ENCODE measurements around the gene ZBTB16.

The ZBTB16 gene

GRCh38 chr11:114250993-114251814, 191.7 kb downstream of the ZBTB16 start:
- no peak for FAIRE-seq

DNA sequence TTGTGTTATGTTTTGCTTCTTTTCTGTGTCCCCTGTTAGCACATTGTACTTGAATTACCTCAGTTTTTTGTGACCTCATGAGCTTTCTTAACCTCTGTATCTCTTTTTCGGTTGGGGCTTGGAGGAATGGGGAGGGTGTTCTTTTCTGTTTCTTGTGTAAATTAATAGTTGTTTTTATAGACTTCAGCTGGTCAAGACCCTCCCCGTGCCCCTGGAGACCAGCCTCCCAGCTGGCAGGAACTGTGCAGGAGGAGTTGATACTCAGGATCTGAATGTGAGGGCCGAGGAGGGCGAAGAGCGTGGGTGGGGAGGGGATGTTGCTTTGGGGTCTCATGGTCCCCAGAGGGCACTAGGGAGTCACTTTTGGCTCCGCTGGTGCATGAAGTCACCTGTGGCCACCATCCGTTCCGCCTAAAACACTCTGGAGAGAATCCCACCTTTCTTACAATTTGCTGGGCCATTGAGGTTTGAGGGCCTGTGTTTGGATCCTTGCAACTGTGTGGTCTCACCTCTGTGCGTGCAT, 192.4 kb downstream of the ZBTB16 start:
- DNase-seq (ENCODE audit: insufficient read length, low spot score) (no peak), FAIRE-seq (no peak)

More at GRCh38 chr11:114250993-114251814, 191.7 kb downstream of the ZBTB16 start:
- DNase-seq (ENCODE audit: insufficient read length, low spot score), result no peak

DNA sequence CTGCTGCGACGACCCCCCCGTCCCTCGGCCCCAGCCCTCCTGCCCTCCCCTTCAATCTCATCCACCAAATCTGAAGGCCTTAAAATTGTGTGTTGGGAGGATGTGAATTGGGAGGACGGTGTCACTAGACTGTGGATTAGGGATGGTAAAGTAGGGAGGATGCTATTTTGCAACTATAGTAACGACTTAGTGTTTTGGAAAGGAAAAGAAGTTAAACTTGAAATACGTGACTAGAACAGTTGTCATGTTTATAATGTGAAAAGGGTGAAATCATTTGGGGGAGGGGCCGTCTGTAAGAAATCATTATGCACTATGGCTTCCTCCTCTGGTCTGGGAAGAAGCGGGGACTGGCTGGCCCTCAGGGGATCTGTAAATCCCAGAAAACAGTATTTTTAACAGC, 193.3 kb downstream of the ZBTB16 start:
- no peak for FAIRE-seq

GRCh38 chr11:114253771-114254170, 194.3 kb downstream of the ZBTB16 start:
- no peak for DNase-seq (ENCODE audit: insufficient read length, low spot score)
- no peak for FAIRE-seq

More for the DNA sequence above, 193.3 kb downstream of the ZBTB16 start:
- DNase-seq (ENCODE audit: insufficient read length, low spot score), result no peak

GRCh38 chr11:114254571-114255146, 195.1 kb downstream of the ZBTB16 start:
- FAIRE-seq (no peak), DNase-seq (ENCODE audit: insufficient read length, low spot score) (no peak)

DNA sequence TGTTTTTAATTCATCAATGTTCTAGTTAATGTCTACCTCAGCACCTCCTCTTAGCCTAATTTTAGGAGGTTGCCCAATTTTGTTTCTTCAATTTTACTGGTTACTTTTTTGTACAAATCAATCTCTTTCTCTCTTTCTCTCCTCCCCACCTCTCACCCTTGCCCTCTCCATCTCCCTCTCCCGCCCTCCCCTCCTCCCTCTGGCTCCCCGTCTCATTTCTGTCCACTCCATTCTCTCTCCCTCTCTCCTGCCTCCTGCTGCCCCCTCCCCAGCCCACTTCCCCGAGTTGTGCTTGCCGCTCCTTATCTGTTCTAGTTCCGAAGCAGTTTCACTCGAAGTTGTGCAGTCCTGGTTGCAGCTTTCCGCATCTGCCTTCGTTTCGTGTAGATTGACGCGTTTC, 195.8 kb downstream of the ZBTB16 start:
- DNase-seq (ENCODE audit: insufficient read length, low spot score) (no peak), FAIRE-seq (no peak)

- FAIRE-seq (no peak), DNase-seq (ENCODE audit: insufficient read length, low spot score) (no peak)
Measured at GRCh38 chr11:114256176-114256966, 196.9 kb downstream of the ZBTB16 start.

- DNase-seq (ENCODE audit: insufficient read length, low spot score) (no peak), FAIRE-seq (no peak)
Measured at GRCh38 chr11:114256967-114257286, 197.4 kb downstream of the ZBTB16 start.

GRCh38 chr11:114257621-114258558, 198.4 kb downstream of the ZBTB16 start:
- DNase-seq (ENCODE audit: insufficient read length, low spot score), result no peak
- no peak for FAIRE-seq

DNA sequence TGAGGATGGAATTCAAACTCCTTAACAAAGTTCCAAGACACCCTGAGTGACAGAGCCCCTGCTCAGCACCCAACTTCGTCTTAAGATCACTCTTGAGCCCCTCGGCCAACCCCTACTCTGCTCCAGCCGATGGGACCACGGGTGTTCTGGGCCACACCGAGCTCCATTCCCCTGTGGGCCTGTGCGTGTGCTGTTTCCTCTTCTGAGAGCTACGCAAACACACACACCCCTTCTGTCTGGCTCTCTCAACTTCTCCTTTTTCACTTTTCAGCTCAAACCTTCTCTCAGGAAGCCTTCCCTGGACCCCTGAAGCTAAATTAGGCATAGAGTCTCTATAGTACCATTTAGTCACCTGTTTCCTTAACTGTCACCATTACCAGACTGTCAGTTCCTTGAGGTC, 199.2 kb downstream of the ZBTB16 start:
- FAIRE-seq, result no peak
- DNase-seq (ENCODE audit: insufficient read length, low spot score), result no peak

DNA sequence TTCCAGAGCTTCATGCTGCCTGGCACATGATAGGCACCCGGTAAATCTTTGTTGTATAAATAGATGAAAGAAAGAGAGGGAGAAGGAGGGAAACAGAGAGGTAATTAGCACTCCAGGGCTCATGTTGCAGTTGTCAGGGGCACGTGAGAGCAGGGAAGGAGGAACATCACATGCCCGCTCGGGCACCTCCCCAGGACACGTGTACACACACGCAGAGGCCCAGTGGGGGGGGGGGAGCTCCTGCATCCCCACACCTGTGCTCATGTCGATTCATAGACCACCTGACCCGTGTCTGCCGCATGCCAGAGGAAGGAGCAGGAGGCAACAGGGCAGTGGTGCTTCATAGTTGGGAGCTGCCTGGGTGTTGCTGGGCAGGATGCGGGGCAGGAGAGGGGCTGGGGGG, 199.6 kb downstream of the ZBTB16 start:
- FAIRE-seq (no peak), DNase-seq (ENCODE audit: insufficient read length, low spot score) (no peak)

DNA sequence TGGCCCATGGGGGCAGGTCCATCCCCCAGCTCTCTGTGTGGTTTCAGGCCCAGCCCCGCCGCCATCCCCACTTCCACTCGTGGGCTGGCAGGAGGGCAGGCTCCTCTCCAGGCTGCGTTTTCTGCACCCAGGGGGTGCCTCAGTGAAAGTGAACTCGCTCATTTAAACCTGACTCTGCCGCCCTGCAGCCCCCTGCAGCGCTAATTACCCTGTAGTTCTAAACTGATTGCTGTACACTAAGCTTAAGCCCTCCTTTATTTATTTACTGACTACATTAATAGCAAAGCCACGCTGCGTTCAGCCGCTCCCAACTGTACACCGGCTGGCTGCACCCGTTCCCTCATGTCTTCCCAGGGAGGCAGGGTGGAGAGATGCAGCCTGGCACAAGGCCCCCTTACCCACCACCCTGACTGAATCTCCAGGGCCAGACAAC, 200.1 kb downstream of the ZBTB16 start:
- FAIRE-seq (no peak), DNase-seq (ENCODE audit: insufficient read length, low spot score) (no peak)

DNA sequence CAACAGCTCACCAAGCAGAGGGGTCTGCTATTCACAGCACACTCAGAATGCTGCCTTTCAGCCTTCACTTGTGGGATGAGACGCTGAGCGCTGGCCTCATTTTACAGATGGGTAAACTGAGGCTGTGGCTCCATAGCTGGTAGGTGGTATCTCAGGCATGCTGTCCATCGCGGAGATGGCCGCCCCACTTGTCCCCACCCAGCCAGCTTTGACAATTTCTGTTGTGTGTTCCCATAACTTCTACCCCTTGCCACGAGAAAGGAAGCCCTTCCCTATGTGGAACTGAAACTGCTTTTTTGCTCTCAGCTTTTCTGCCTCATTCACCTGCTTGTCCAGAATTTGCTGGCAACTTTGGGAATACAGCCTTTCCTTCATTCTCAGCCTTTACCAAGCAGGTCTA, 200.6 kb downstream of the ZBTB16 start:
- FAIRE-seq, result no peak
- DNase-seq (ENCODE audit: insufficient read length, low spot score), result no peak

DNA sequence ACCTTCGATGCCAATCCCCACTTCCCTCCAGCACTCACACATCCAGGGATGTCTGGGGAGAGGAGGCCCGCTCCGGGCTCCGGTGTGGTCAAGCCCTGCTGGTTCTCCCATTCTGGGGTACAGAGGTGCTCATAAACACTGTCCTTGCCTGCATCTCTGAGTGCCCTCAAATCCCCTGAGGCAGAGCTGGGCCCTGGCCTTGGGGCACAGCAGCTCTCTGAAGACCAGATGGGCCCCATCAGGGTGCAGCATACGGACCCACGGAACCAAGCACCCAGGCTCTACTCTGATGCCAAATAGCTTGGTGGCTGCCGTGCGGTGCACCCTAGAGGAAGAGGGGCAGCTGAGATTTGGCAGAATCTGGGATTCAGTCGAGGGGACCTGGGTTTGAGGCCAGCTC, 201.0 kb downstream of the ZBTB16 start:
- FAIRE-seq (no peak), DNase-seq (ENCODE audit: insufficient read length, low spot score) (no peak)

DNA sequence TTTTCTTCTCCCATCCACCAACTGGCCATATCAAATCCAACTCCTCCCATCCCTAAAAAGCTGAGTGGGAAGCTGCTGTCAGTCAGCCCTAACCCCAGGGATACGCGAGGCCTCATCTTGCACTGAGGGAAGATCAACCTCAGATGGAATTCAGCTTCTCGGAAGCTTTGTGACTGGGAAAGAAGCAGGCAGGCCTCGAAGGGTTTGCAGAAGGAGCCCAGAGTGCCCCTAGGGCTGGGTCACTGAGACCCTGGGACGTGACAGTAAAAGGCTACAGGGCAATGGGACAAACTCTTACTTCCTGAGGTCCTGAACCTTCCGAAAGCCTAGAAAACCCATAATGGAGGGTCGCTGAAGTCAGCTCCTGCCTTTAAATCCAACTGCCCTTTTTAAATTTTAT, 202.3 kb downstream of the ZBTB16 start:
- no peak for FAIRE-seq
- no peak for DNase-seq (ENCODE audit: insufficient read length, low spot score)

DNA sequence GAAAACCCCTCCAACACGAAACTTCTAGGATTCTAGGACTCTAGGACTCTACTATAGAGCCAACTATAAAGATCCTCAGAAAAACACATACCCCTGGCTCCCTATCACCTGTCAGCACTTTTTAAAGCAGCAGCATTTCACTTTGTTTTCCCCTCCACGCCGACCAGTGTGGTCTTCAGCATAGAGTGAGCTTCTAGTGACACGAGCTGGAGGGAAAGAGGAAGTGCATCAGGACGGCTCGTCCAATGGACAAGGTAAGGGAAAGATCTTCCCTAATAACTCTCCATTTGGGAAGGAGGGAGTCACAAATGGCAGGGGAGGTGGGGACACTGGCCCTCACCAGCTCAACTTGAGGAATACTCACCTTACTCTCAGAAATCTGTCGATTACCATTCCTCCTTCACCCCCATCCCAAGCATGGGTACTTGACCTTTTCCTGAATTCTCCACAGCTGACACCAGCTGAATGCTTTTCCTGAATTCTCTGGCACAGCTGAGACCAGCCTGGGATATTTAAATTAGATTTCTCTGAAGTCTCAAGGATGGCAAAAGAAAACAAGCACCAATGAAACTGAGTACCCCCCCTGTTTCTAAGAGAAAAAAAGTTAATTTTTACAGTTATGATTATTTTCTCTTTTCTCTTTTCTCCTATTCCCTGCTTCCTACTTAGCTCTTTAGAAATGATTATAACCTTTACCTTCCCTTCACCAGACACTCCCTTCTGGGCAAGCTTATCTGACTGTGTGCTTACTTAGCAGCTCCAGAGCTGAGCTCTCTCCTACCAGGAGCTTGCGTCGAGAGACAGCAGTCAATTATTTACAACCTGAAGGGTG, 203.4 kb downstream of the ZBTB16 start:
- peak; percentile 79 for FAIRE-seq
- DNase-seq (ENCODE audit: insufficient read length, low spot score), result peak; percentile 68

DNA sequence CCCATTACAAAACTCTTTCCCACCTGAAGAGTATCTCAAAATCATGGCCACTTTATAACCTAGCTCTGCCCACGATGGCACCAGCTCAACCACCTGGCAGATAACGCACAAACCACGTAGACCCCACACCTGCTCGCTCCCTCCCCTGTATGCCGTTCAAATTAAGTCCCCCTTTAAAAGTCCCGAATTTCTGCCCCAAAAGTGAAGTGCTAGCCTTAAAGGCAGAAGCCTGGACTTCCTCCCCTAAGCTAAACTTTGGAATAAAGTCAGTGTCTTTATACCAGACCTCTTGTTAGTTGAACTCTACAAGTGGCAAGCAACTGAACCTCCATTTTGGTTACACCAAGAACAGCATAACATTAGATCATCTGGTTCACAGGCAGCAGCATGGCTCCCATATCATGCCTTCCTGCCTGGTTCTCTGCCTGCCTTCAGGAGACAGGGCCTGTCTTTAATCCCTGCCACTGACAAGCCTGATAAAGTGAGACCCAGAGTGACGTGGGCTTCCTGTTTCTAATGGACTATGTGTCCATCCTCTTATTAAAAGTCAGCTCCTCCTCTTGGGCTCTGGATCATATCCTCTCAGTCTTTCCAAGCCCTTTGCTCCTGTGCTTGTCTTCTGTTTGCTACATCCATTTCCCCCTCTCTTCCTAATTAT, 204.1 kb downstream of the ZBTB16 start:
- no peak for DNase-seq (ENCODE audit: insufficient read length, low spot score)
- no peak for FAIRE-seq

DNA sequence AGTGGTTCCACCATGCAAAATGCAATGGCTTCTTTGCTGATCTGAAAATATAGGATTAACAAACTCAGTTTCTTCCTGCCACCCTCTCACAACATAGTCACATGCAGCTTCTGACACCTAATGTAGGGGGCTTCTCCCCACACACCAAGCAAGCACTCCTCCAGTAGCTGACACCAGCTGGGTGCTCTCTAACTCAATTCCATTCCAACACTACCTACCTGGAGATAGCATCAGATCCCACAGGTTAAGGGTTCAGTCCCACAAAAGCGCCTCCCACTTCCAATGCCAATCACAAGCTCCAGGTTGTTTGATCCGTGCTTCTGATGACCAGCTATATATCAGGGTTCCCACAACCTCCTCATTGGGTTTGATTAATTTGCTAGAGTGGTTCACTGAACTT, 204.9 kb downstream of the ZBTB16 start:
- no peak for DNase-seq (ENCODE audit: insufficient read length, low spot score)
- no peak for FAIRE-seq
